Subcutaneous adipose tissue (tissue), 4 donors: ENCODE results near the gene EYS. TPM values are rescaled to one million over a fixed set of nuclear protein-coding genes. Genes with fewer than 3 reads are reported as not detected.

Experiments used
- total RNA-seq, 4 donors: library from RNA; depleted of rRNA; stranded (reverse); fragments of >200 nt; gene quantifications; one replicate each; pipeline ENCODE4 v1.1.0, GENCODE V29; 2016
- TF ChIP-seq, protein P1 (sequence below): fragments of 450-650 bp; IDR thresholded peaks from one replicate; pipeline ENCODE4 v1.5.1; 2016; ENCODE audit warnings: low read depth, mild to moderate bottlenecking, control low read depth, antibody characterized with exemption, moderate library complexity

EYS gene
- total RNA-seq, 4 donors from 2014 or later: 0.17 to 3.8 (median 0.82) TPM

DNA sequence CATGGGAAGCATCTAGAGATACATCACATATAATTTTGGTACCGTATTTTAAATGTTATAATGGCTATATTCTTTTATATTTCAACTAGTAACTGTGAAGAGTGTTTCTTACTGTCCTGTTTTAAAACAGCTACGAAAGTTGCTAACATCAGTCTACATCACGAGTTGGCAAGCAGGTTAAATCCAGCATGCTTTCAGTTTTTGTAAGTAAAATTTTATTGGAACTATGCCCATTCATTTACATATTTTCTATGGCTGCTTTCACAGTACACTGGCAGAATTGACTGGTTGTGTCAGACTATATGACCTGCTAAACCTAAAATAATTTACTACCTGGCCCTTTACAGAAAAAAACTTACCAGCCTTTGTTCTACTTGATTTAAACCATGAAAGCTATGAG is 1593.3 kb downstream of the EYS start:
- TF ChIP-seq, protein P1, sequence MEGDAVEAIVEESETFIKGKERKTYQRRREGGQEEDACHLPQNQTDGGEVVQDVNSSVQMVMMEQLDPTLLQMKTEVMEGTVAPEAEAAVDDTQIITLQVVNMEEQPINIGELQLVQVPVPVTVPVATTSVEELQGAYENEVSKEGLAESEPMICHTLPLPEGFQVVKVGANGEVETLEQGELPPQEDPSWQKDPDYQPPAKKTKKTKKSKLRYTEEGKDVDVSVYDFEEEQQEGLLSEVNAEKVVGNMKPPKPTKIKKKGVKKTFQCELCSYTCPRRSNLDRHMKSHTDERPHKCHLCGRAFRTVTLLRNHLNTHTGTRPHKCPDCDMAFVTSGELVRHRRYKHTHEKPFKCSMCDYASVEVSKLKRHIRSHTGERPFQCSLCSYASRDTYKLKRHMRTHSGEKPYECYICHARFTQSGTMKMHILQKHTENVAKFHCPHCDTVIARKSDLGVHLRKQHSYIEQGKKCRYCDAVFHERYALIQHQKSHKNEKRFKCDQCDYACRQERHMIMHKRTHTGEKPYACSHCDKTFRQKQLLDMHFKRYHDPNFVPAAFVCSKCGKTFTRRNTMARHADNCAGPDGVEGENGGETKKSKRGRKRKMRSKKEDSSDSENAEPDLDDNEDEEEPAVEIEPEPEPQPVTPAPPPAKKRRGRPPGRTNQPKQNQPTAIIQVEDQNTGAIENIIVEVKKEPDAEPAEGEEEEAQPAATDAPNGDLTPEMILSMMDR: no peak

DNA sequence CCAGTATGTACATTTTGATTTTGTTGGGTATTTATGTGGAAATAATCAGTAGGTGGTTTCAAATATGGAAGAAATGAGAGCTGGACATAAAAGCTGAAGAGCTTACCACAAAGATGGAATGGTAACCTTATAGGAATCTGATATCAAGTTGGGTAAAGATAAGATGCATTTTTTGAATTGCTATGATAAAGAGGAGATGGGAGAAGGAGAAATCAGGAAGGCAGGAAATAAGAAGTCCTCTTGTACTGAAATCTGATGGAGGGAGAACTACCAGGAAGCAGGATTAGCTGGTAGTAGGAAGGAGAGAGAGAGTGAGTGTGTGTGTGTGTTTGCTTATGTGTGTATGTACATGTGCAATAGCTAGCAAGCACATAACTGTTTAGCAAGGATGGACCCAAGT is 1603.0 kb downstream of the EYS start:
- TF ChIP-seq, protein P1: no peak

DNA sequence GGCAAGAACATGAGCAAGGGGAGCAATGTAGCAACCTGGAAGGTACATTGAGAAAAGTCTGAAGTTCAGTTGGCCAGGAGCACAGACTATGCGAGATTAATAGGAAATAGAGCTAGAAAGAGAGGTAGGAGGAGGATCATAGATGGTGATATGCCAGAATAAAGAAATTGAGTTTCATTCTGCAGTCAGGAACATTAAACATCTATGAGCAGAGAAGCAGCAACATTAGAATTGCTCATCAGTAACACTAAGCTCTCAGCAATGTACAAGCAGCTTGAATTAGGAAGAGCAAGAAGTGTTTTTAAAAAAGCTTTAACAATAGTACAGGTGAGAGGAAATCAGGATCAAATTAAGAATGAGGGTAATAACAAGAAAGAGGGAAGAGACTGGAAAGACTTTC is 1603.5 kb downstream of the EYS start:
- TF ChIP-seq, protein P1: no peak

DNA sequence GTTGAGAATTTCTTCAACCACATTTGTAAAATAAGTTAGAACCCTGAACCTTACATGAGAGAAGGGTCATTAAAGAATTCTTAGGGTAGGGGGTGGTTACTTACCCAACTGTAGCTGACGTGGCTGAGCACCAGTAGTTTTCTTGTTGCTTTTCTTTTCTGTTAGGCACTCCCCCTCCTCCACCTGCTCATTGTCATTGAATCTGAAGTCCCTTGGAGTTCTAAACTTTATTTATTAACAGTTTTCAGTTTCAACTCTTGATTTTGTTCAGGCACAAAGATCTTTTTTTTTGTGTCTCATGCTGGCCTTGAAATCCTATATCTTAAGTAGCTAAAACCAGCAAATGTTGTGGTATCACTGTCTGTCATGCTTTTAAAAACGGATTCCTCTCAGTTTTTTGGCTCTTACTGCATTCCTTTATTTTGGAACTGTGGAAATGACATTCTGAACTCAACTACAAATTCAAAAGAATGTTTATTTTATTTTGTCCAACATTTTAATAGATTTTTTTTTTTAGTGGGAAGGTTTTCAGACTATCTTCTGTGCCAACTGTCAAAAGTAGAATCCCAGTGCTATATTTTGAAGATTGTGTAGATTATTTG is 1606.2 kb downstream of the EYS start:
- TF ChIP-seq, protein P1: no peak

DNA sequence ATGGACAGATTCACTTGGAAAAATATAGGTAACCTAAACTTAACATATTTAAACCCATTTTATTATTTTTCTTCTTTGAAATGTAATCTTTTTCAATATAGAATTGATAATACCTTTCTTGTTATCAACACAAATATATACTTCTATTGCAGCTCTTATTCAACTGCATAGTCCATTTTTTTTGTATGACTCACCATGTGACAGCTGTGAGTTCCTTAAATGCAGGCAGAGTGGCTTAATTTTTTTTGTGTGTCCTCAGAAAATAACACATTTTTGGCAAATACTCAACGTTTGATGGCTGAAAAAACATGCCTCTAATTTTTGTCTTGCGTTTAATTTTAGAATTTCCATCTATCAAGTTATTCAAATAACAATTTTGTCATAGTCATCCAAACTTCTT is 1616.7 kb downstream of the EYS start:
- TF ChIP-seq, protein P1: no peak

DNA sequence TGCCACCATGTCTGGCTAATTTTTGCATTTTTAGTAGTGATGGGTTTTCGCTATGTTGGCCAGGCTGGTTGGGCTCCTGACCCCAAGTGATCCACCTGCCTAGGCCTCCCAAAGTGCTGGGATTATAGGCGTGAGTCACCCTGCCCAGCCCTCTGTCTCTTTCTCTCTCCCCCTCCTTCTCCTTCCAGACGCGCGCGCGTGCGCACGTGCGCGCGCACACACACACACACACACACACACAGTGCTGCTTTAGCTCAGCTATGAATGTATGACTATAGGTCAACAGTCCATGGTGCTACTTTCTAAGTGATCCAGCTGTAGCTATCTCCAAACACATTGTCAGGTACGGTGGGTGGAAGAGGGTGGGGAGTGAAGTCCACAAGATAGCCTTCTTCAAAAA is 1621.9 kb downstream of the EYS start:
- TF ChIP-seq, protein P1: no peak

DNA sequence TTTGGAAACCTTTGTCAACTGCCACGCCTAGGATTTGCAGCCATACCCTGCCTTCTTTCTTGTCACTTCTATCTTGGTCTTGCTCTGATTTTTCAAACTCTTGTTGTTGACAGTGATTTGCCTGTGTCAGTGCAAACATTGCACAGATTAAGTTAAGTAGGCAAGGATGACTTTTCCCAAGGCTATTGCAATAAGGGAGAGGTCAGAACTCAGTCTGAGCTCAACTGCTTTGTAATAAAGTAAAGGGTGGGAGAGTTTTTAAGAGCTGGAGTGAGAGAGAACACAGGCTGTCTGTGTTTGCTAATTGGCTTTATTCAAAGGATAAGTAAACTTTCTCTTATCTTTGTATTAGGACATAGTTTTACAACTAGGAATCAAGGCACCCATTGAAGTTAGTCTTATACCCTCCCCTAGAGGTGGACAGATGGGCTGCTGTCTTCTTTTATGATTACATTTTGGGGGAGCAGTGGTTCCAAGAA is 1622.8 kb downstream of the EYS start:
- TF ChIP-seq, protein P1: no peak
